Cardiac fibroblast (primary cell): ENCODE data around the gene CECR2.
"Not testable (repeated sequence)": the region's sequence is repeated elsewhere in the genome, so short reads cannot be mapped to it uniquely, and the experiment has no call there.

Experiments used
- DNase-seq, 2 donors: peaks; one replicate each; pipeline versions ENCODE4 v3.0.0 to v3.0.0-alpha.2; 2010; ENCODE audit warnings: low read depth in 2 of 2
- H3K4me3 ChIP-seq, 2 donors: replicated peaks in 1 of 2; 1 replicate in 1 of 2; 2 replicates in 1 of 2; pipeline ENCODE4 v1.5.1; 2011; ENCODE audit warnings: low read depth in 2 of 2, low read length in 2 of 2, mild to moderate bottlenecking in 2 of 2, moderate library complexity in 1 of 2
- CTCF ChIP-seq: IDR thresholded peaks from one replicate; pipeline ENCODE4 v1.5.1; 2011; ENCODE audit warnings: low read depth, mild to moderate bottlenecking, low read length, inconsistent platforms

The CECR2 gene

GRCh38 chr22:17423616-17424015, 54.4 kb downstream of the CECR2 start:
- H3K4me3 ChIP-seq, result no peak overlapping the region
- DNase-seq, result no peak
- no peak for TF ChIP-seq CTCF

- DNase-seq, H3K4me3 ChIP-seq: not testable (repeated sequence)
Observed at GRCh38 chr22:17427528-17427927, 58.3 kb downstream of the CECR2 start.

GRCh38 chr22:17429516-17429915, 60.3 kb downstream of the CECR2 start:
- DNase-seq, result no peak
- no peak overlapping the region for H3K4me3 ChIP-seq
- TF ChIP-seq CTCF, result no peak

- peak; percentile 88 to 93 for DNase-seq
- no peak for TF ChIP-seq CTCF
- H3K4me3 ChIP-seq, result no peak overlapping the region
Observed at GRCh38 chr22:17430412-17430811, 61.2 kb downstream of the CECR2 start.

GRCh38 chr22:17431179-17431578, 61.9 kb downstream of the CECR2 start:
- no peak for TF ChIP-seq CTCF
- peak in 1 of 2 donors; percentile 56 for DNase-seq
- H3K4me3 ChIP-seq, result no peak overlapping the region

GRCh38 chr22:17434856-17435255, 65.6 kb downstream of the CECR2 start:
- H3K4me3 ChIP-seq, result no peak overlapping the region
- no peak for TF ChIP-seq CTCF
- peak; percentile 17 to 45 for DNase-seq

GRCh38 chr22:17435375-17435774, 66.1 kb downstream of the CECR2 start:
- no peak overlapping the region for H3K4me3 ChIP-seq
- TF ChIP-seq CTCF, result no peak
- no peak for DNase-seq
